ENCODE measurements around the gene HRC. TPM values are rescaled to one million over a fixed set of nuclear protein-coding genes. Genes with fewer than 3 reads are reported as not detected.
A peak's percentile ranks its signal among the peaks of the same experiment; 100 is the strongest.

Gene HRC
- total RNA-seq, 1 donor from 2014 or later = 2.1 TPM

- peak; percentile 40 for DNase-seq (ENCODE audit: low spot score)
Observed at GRCh38 chr19:49114630-49115363, 40.4 kb downstream of the HRC start.

- DNase-seq (ENCODE audit: low spot score) = peak; percentile 53
Observed at GRCh38 chr19:49113762-49114629, 41.2 kb downstream of the HRC start, which contains the start of gene LIN7B. TSS of gene LIN7B (plus strand) at chr19:49114370. CDS start at chr19:49114405, 35 bp downstream.

DNA sequence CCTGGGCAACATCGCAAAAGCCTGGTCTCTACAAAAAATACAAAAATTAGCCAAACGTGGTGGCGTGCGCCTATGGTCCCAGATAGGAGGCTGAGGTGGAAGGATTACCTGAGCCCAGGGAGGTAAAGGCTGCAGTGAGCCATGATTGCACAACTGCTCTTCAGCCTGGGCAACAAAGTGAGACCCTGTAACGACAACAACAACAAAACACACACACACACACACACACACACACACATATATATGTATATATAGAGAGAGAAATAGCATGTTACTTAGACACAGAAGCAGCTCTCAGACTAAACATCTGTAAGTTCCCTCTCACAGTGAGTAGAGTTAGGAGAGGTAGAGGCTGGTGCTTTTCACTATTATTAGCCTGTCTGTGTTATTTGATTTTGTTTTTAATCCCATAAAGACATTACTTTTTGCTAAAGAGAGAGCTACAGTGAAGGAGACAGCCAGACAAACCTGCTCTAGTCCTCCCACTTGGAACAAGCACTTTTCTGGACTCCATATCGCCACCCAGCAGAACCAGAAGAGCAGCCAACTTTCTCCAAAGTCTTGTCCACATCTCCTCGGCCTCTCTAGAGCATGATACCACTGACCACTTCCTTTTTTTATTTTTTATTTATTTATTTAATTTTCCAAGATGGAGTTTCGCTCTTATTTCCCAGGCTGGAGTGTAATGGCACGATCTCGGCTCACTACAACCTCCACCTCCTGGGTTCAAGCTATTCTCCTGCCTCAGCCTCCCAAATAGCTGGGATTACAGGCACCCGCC, 43.8 kb downstream of the HRC start:
- DNase-seq (ENCODE audit: low spot score) = no peak

DNA sequence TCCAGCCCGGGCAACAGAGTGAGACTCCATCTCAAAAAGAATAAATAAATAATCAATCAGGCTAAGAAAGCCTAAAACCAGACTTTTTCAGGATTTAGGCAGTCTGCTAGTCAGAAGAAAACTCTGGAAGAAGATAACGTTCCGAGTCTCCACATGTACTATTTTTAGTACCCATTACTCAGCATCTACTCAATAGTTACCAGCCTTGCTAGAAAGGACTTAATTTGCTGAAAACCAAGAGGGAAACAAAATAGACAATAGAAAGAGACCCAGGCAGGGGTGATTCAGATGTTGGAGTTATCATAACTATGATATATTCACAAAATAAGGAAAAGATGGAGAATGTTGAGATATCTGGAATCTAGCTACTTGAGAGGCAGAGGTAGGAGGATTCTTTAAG, 44.6 kb downstream of the HRC start:
- no peak for DNase-seq (ENCODE audit: low spot score)

GRCh38 chr19:49109569-49110233, 45.5 kb downstream of the HRC start:
- no peak for DNase-seq (ENCODE audit: low spot score)

DNA sequence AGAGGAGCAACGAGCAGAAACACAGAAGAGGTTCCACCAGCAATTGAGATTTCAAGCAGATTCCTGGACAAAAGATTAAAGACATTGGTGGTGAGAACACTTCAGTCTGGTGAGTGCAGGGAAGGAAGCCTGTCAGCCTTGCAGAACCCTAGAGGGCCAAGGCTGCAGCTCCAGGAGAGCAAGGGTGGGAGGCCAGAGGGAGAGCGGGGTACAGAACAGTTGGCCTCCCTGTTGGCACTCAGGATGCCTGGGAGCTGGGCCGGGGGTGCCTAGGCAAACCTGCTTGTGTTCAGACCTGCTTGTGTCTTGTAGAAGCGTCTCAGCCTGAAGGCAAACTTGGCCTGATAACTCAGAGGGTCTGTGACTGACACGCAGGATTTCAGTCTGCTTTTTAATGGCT, 46.1 kb downstream of the HRC start:
- no peak for DNase-seq (ENCODE audit: low spot score)

DNA sequence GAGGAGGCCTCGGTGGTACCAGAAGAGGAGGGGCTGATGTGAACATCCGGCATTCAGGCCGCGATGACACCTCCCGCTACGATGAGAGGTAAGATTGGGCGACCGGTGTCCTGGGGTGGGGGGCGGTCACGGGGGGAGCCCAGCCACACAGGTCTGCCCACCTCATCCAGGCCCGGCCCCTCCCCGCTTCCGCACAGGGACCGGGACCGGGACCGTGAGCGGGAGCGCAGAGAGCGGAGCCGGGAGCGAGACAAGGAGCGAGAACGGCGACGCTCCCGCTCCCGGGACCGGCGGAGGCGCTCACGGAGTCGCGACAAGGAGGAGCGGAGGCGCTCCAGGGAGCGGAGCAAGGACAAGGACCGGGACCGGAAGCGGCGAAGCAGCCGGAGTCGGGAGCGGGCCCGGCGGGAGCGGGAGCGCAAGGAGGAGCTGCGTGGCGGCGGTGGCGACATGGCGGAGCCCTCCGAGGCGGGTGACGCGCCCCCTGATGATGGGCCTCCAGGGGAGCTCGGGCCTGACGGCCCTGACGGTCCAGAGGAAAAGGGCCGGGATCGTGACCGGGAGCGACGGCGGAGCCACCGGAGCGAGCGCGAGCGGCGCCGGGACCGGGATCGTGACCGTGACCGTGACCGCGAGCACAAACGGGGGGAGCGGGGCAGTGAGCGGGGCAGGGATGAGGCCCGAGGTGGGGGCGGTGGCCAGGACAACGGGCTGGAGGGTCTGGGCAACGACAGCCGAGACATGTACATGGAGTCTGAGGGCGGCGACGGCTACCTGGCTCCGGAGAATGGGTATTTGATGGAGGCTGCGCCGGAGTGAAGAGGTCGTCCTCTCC, 47.4 kb downstream of the HRC start:
- DNase-seq (ENCODE audit: low spot score) = no peak

DNA sequence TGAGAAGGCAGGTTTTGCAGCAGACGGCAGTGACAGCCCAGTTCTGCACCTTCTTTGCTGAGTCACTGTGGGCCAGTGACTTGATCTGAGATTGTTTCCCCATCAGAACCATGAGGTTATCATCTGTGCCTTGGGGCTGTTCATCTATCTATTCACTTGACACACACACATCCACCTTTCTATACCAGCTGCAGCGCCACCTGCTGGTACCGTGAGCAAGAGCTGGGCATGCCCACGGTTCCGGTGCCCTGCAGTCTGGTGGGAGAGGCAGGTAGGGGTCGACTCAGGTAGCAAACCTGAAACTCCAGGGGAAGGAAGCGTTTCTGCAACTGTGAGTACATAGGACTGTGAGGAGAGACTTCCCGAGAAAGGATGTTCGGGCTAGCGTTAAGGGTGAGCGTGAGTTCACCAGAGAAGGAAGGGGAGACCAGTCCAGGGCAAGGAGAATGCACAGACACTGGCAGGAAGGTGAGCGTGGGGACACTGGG, 48.5 kb downstream of the HRC start:
- DNase-seq (ENCODE audit: low spot score) = no peak

DNA sequence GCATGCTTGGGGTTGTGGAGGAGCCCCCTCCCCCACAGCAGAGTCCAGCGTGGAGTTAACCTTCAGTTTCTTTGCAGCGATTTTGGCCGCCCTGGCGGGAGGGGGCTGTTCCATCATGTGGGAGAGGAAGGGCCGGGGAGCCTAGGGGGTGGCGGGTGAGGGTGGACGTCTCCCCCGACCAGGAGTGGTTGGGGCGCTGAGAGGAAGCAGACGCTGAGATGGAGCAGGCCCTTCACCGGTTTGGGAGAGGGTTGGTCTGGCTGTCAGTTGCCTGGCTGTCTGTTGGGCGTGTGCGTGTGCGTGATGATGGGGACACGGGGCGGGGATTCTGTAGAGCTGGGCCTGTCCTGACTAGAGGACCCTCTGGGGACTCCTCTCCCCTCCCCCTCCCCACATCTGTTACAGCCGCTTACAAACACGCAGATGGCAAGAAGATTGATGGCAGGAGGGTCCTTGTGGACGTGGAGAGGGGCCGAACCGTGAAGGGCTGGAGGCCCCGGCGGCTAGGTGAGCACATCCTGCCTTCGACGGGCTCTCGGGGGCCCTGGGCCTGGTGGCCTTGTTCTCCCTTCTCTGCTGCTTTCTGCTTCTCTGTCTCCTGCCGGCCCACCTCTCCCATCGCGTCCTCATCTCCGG, 50.8 kb downstream of the HRC start:
- no peak for DNase-seq (ENCODE audit: low spot score)

DNA sequence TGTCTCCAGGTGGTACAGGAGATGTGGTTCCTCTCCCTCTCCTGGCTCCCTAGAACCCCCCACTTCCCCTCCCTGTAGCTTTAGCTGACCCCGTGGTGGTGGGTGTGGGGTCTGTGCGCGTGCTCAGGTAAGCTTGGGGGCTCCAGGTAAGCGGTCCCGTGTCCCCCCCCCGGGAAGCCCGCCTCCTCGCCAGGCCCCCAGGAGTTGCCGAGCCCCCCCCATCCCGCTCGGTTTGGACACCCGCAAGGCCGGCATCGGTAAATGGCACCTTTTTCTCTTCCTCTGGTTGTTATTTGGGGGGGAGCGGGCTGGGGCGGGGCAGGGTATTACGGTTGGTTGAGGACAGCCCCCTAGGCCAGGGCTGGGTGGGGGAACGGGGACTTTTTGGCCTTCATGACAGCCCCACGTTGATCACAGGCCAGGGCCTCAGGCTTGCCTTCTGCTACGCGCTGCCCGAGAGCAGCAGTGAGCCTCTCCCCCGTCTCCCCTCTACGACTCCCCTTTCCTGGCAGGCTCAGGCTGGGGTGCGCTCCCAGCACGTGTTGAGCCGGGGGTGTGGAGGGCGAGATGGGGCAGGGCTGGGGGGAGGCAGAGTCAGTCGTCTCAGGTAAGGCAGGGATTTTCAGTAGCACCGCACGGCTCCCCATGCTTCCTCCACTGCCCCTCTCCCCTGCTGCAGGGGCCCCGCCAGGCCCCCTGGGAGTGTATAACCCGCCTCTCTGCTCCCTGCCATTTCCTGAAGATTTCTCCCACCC, 51.7 kb downstream of the HRC start:
- DNase-seq (ENCODE audit: low spot score) = no peak

- no peak for DNase-seq (ENCODE audit: low spot score)
Observed at GRCh38 chr19:49102303-49102702, 52.9 kb downstream of the HRC start.

Other genes with a start within 250 kb of the HRC start
- 1.9 TPM for gene DHDH, start 221.7 kb downstream of the HRC start, total RNA-seq
- 110 TPM for gene BAX, start 200.5 kb downstream of the HRC start, total RNA-seq
- gene FTL, start 190.1 kb downstream of the HRC start, total RNA-seq = 4,398 TPM
- 41.3 TPM for gene GYS1, start 162.1 kb downstream of the HRC start, total RNA-seq
- gene RUVBL2, start 161.5 kb downstream of the HRC start, total RNA-seq = 60.3 TPM
- not detected for gene LHB, start 138.3 kb downstream of the HRC start, total RNA-seq
- gene CGB3, start 131.1 kb downstream of the HRC start, total RNA-seq = not detected
- gene CGB2, start 123.5 kb downstream of the HRC start, total RNA-seq = not detected
- not detected for gene CGB1, start 118.5 kb downstream of the HRC start, total RNA-seq
- gene CGB5, start 111.5 kb downstream of the HRC start, total RNA-seq = not detected
- not detected for gene CGB8, start 106.3 kb downstream of the HRC start, total RNA-seq
- gene CGB7, start 97.6 kb downstream of the HRC start, total RNA-seq = 0.14 TPM
- 0.26 TPM for gene NTF4, start 90.6 kb downstream of the HRC start, total RNA-seq
- gene KCNA7, start 82.7 kb downstream of the HRC start, total RNA-seq = not detected
- 300 TPM for gene SNRNP70, start 69.9 kb downstream of the HRC start, total RNA-seq
- gene LIN7B, start 41.0 kb downstream of the HRC start, total RNA-seq = 6.8 TPM
- 2.7 TPM for gene C19orf73, start 36.3 kb downstream of the HRC start, total RNA-seq
- 9.7 TPM for gene PPFIA3, start 35.9 kb downstream of the HRC start, total RNA-seq
- 145 TPM for gene TRPM4, start 2.4 kb upstream of the HRC start, total RNA-seq
- 0.86 TPM for gene SLC6A16, start 169.8 kb upstream of the HRC start, total RNA-seq
- 27.5 TPM for gene CD37, start 180.0 kb upstream of the HRC start, total RNA-seq
- 18.0 TPM for gene TEAD2, start 207.0 kb upstream of the HRC start, total RNA-seq
- not detected for gene DKKL1, start 208.5 kb upstream of the HRC start, total RNA-seq
- not detected for gene KASH5, start 232.9 kb upstream of the HRC start, total RNA-seq